ENCODE measurements around the gene C16orf74. TPM values are rescaled to one million over a fixed set of nuclear protein-coding genes. Genes with fewer than 3 reads are reported as not detected.

Gene C16orf74
- total and polyA plus RNA-seq, 2 of the 8 experiments (the other 6 are each of a cell fraction or from before 2014, with no cell fraction given) = 7.3 to 9.3 TPM

DNA sequence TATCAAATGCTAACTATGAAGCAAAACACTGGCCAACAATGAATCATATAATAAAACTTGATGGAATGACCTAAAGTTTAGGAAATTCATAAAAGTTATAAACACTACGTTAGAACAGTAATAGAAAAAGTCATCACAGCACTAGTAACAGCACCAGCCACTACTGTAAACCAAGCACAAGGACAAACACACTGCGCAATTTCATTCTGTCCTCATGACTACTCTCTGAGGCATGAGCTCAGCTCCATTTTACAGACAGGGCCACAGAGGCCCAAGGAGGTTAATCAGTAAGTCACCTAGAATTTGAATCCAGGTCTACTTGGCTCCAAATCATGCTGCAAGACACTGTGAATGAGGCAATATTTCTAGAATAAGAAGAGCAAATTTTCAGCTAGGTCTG is 35.0 kb upstream of the C16orf74 start:
- no peak overlapping the region for H3K14ac ChIP-seq (ENCODE audit: insufficient read length)
- no peaks in the 10 kb centered on the region for H3K9me3 ChIP-seq (ENCODE audit: insufficient read depth in 2 of 2, low read depth in 1 of 2, low read length in 1 of 2)
- DNase-seq (ENCODE audit: low read depth in 1 of 2, low spot score in 2 of 2) (no peak), FAIRE-seq (no peak)
- no peak overlapping the region for H2BK20ac ChIP-seq (ENCODE audit: low read length)
- H3K4ac ChIP-seq (replicated peaks; ENCODE audit: insufficient read length, low read depth, low read length) = no peak overlapping the region
- H4K5ac ChIP-seq (ENCODE audit: insufficient read length, low read depth, low read length) = no peak overlapping the region
- no peak overlapping the region for H2BK15ac ChIP-seq (ENCODE audit: low read length)
- H2BK12ac ChIP-seq (ENCODE audit: low read depth, low read length) = no peak overlapping the region
- no peak overlapping the region for H4K8ac ChIP-seq (ENCODE audit: extremely low read depth, insufficient read depth, low read length)
- no peak overlapping the region for H3K27ac ChIP-seq (ENCODE audit: low read depth, low read length)
- H3K79me1 ChIP-seq (ENCODE audit: low read depth, low read length) = peaks cover 12% of the 10 kb centered on the region
- no peak overlapping the region for H2BK120ac ChIP-seq (replicated peaks; ENCODE audit: low read depth, low read length)
- WGBS, 2 experiments (ENCODE audit: extremely low coverage in 1 of 2, insufficient coverage in 1 of 2, insufficient read length in 1 of 2, insufficient replicate concordance in 2 of 2, low coverage in 1 of 2, low lambda C conversion rate in 2 of 2, missing lambda C conversion rate in 1 of 2) = 93% methylated on average over 2 of the region's 2 CpGs; no CpG with 5 or more reads in 1 of the 2 experiments
- no peak overlapping the region for H2AK5ac ChIP-seq (ENCODE audit: low read depth, low read length)
- CTCF ChIA-PET (ENCODE audit: partially characterized antibody) = interaction anchor here (0.7 to 1.1 kb wide), 3 partner anchors 12 to 68 kb away, joined by 3 read pairs; no protein-coding TSS in a partner anchor
- no peak overlapping the region for H2BK5ac ChIP-seq (ENCODE audit: low read depth, low read length)
- H3K18ac ChIP-seq (ENCODE audit: extremely low read depth, low read length) = no peak overlapping the region
- no peak overlapping the region for H3K4me2 ChIP-seq (ENCODE audit: insufficient read depth in 1 of 2, low read depth in 2 of 2, low read length in 2 of 2)
- no peaks in the 10 kb centered on the region for H3K23me2 ChIP-seq (ENCODE audit: low read depth, low read length)
- H4K20me1 ChIP-seq (replicated peaks in 1 of 2; ENCODE audit: control insufficient read depth in 1 of 2, insufficient read depth in 2 of 2, low read length in 2 of 2) = peaks cover 15 to 16% of the 10 kb centered on the region in 2 experiments
- no peak overlapping the region for H3K4me3 ChIP-seq (ENCODE audit: extremely low read depth in 1 of 4, insufficient read depth in 2 of 4, low read depth in 3 of 4, low read length in 4 of 4)
- no peaks in the 10 kb centered on the region for H3K27me3 ChIP-seq (replicated peaks in 1 of 4; ENCODE audit: control insufficient read depth in 3 of 4, extremely low read depth in 1 of 4, insufficient read depth in 3 of 4, low read length in 3 of 4)
- H4K91ac ChIP-seq (replicated peaks; ENCODE audit: insufficient read length, low read length) = no peak overlapping the region
- H3K56ac ChIP-seq (replicated peaks; ENCODE audit: insufficient read length, low read depth, low read length) = no peak overlapping the region
- H3K4me1 ChIP-seq (replicated peaks in 1 of 4; ENCODE audit: control insufficient read depth in 3 of 4, insufficient read depth in 4 of 4, low read length in 3 of 4) = no peaks in the 10 kb centered on the region
- peaks cover 6 to 35% (median 21%) of the 10 kb centered on the region in 4 experiments; a peak in 7 of 8 replicates for H3K36me3 ChIP-seq (ENCODE audit: control insufficient read depth in 2 of 4, insufficient read depth in 4 of 4, low read length in 3 of 4)
- POLR2A ChIA-PET (ENCODE audit: partially characterized antibody) = interaction anchor here (1.1 to 1.8 kb wide), 3 partner anchors 8 to 13 kb away, joined by 3 to 7 read pairs (median 4); no protein-coding TSS in a partner anchor
- no peak overlapping the region for H3K23ac ChIP-seq (ENCODE audit: insufficient read length)
- H3K79me2 ChIP-seq (ENCODE audit: control insufficient read depth in 1 of 2, insufficient read depth in 2 of 2, low read length in 2 of 2) = peaks cover 0 to 33% of the 10 kb centered on the region in 2 experiments; a peak in 2 of 4 replicates
- no peak overlapping the region for H2AFZ ChIP-seq (ENCODE audit: low read length)
- H3K9ac ChIP-seq (replicated peaks in 1 of 4; ENCODE audit: extremely low read depth in 1 of 4, low read depth in 3 of 4, low read length in 3 of 4) = no peak overlapping the region
- TF ChIP-seq SP2 (IDR thresholded peaks at IDR 0.05; ENCODE audit: low read length) (no peak), CHD2 (IDR thresholded peaks at IDR 0.05; ENCODE audit: low read length) (no peak), CEBPB (IDR thresholded peaks at IDR 0.05; ENCODE audit: low read depth, low read length) (no peak), ZNF274 (IDR thresholded peaks at IDR 0.05; ENCODE audit: borderline replicate concordance, extremely low read depth, low read length) (no peak), TAF1 (IDR thresholded peaks at IDR 0.05; ENCODE audit: low read depth, low read length) (no peak), BRCA1 (IDR thresholded peaks at IDR 0.05; ENCODE audit: low read depth, low read length) (no peak), TBP (IDR thresholded peaks at IDR 0.05; ENCODE audit: low read depth, low read length) (no peak), SIRT6 (IDR thresholded peaks at IDR 0.05; ENCODE audit: low read length) (no peak), SUZ12 (IDR thresholded peaks at IDR 0.05; ENCODE audit: low read length) (no peak), RFX5 (IDR thresholded peaks at IDR 0.05; ENCODE audit: borderline replicate concordance, low read depth, low read length) (no peak), GABPA (IDR thresholded peaks at IDR 0.05; ENCODE audit: borderline replicate concordance, insufficient read depth, low read length) (no peak)
- TF ChIP-seq, protein P1, sequence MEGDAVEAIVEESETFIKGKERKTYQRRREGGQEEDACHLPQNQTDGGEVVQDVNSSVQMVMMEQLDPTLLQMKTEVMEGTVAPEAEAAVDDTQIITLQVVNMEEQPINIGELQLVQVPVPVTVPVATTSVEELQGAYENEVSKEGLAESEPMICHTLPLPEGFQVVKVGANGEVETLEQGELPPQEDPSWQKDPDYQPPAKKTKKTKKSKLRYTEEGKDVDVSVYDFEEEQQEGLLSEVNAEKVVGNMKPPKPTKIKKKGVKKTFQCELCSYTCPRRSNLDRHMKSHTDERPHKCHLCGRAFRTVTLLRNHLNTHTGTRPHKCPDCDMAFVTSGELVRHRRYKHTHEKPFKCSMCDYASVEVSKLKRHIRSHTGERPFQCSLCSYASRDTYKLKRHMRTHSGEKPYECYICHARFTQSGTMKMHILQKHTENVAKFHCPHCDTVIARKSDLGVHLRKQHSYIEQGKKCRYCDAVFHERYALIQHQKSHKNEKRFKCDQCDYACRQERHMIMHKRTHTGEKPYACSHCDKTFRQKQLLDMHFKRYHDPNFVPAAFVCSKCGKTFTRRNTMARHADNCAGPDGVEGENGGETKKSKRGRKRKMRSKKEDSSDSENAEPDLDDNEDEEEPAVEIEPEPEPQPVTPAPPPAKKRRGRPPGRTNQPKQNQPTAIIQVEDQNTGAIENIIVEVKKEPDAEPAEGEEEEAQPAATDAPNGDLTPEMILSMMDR (IDR thresholded peaks at IDR 0.05; ENCODE audit: control extremely low read depth in 1 of 3, insufficient read depth in 1 of 3, low read depth in 1 of 3, low read length in 3 of 3) = no peak
